Ovary (tissue), 9 donors: ENCODE measurements around the gene RBBP5. TPM values are rescaled to one million over a fixed set of nuclear protein-coding genes. Genes with fewer than 3 reads are reported as not detected.

Source experiments
- DNase-seq, 5 donors: peaks; one replicate each; pipeline ENCODE4 v3.0.0-alpha.2; 2019 to 2020
- H3K27ac ChIP-seq, 2 donors: fragments of 200-600 bp; one replicate each; pipeline versions ENCODE4 v1.5.1 to v1.8.0; 2019 to 2022
- H3K27me3 ChIP-seq: fragments of 200-600 bp; one replicate; pipeline ENCODE4 v1.8.0; 2022
- H3K36me3 ChIP-seq: fragments of 200-600 bp; sonication (generic); one replicate; pipeline ENCODE4 v1.5.1; 2019
- H3K4me1 ChIP-seq: one replicate; pipeline ENCODE4 v1.8.1; 2013; ENCODE audit warnings: mild to moderate bottlenecking, moderate library complexity; ENCODE audit not compliant: insufficient read depth
- H3K4me3 ChIP-seq: fragments of 200-600 bp; sonication (generic); one replicate; pipeline ENCODE4 v1.5.1; 2017
- H3K9me3 ChIP-seq, 2 donors: fragments of 200-600 bp in 1 of 2; sonication (generic) in 1 of 2; one replicate each; pipeline versions ENCODE4 v1.5.1 to v1.8.1; 2013 to 2019; ENCODE audit warnings: mild to moderate bottlenecking in 1 of 2, moderate library complexity in 1 of 2
- CTCF ChIP-seq, 3 donors: fragments of 450-650 bp in 2 of 3; fragments of 200-600 bp in 1 of 3; IDR thresholded peaks; one replicate each; pipeline versions ENCODE4 v1.5.1 to v1.8.0; 2016 to 2022; ENCODE audit warnings: antibody characterized with exemption in 3 of 3, mild to moderate bottlenecking in 1 of 3
- EP300 ChIP-seq: sonication (generic); formaldehyde crosslinking; IDR thresholded peaks from one replicate; pipeline ENCODE4 v1.6.1; 2017; ENCODE audit warnings: antibody characterized with exemption
- POLR2A ChIP-seq: fragments of 450-650 bp; IDR thresholded peaks from one replicate; pipeline ENCODE4 v1.6.1; 2017; ENCODE audit warnings: antibody characterized with exemption, mild to moderate bottlenecking, moderate library complexity
- WGBS, 3 donors: extraction: QIAGEN DNeasy Blood & Tissue Kit in 1 of 3; methylation state at CpG; one replicate each; pipeline versions ENCODE4 v1.1.5 to v1.1.7; 2013 to 2017; 5-methylcytosine and 5-hydroxymethylcytosine counted together
- intact Hi-C, 4 donors: fragments of 100-400 bp; cut with DNase I; formaldehyde crosslinking; loops; one replicate each; pipeline versions ENCODE4 v1.11.0 to v1.15.1; 2022 to 2023
- polyA plus RNA-seq, 2 donors: library from polyadenylated mRNA; stranded (reverse); fragments of 200-250 nt in 1 of 2; fragments of 350-450 nt in 1 of 2; fragmentation: Illumina TruSeq in 1 of 2; extraction: RNeasy Lipid Tissue Mini Kit (QIAGEN cat#74804) in 1 of 2; gene quantifications; one replicate each; pipeline ENCODE4 v1.2.3, GENCODE V29; 2013 to 2014
- total RNA-seq, 7 donors: library from RNA; depleted of rRNA in 2 of 7; stranded (reverse); fragments of >200 nt in 2 of 7; fragmentation: NEBNext Ultra II Directional in 3 of 7; extraction: Animal tissue kit (Norgen Biotek cat#: 25700) in 3 of 7; gene quantifications; one replicate each; pipeline versions ENCODE4 v1.1.0 to v1.2.4, GENCODE V29; 2016 to 2023
- donor health status: DM: no; HTN: no; CAD: no; lungs with moderate emphysema.
- donor health status: DM: no; HTN: no; CAD: no.
- donor health status: Bipolar disorder and iron deficiency.
- donor health status: DM: yes; HTN: yes; CAD: no.
- donor health status: DM: no; HTN: no; CAD: no.
- donor health status: DM: yes; HTN: yes; CAD: no.

Gene RBBP5
- total and polyA plus RNA-seq, 9 donors, result 6.8 to 19.1 (median 15.1) TPM

GRCh38 chr1:205137901-205138300 is 16.1 kb upstream of the RBBP5 start:
- Histone ChIP-seq H3K27ac (no peak overlapping the region), H3K36me3 (no peaks in the 10 kb centered on the region), H3K27me3 (no peaks in the 10 kb centered on the region), H3K4me3 (no peak overlapping the region), H3K9me3 (no peaks in the 10 kb centered on the region), H3K4me1 (peaks cover 3% of the 10 kb centered on the region)
- 73 to 86% (median 81%) methylated on average over 3 of the region's 3 CpGs for WGBS, 3 donors
- no peak for DNase-seq
- intact Hi-C loops, result no loop called here
- TF ChIP-seq POLR2A, result no peak
- TF ChIP-seq EP300, result no peak
- TF ChIP-seq CTCF (IDR thresholded peaks at IDR 0.05), result no peak

- no peak for DNase-seq
- 44 to 74% (median 68%) methylated on average over 1 of the region's 1 CpG for WGBS, 3 donors
- intact Hi-C loops, result no loop called here
- Histone ChIP-seq H3K27me3 (no peaks in the 10 kb centered on the region), H3K4me3 (no peak overlapping the region), H3K9me3 (no peaks in the 10 kb centered on the region), H3K4me1 (no peaks in the 10 kb centered on the region), H3K27ac (no peak overlapping the region), H3K36me3 (no peaks in the 10 kb centered on the region)
- no peak for TF ChIP-seq EP300
- TF ChIP-seq POLR2A, result no peak
- TF ChIP-seq CTCF (IDR thresholded peaks at IDR 0.05), result no peak
Measured at GRCh38 chr1:205133287-205133686, 11.5 kb upstream of the RBBP5 start.

GRCh38 chr1:205129447-205130029 is 7.8 kb upstream of the RBBP5 start:
- Histone ChIP-seq H3K27ac (no peak overlapping the region), H3K4me1 (no peaks in the 10 kb centered on the region), H3K36me3 (no peaks in the 10 kb centered on the region), H3K27me3 (no peaks in the 10 kb centered on the region), H3K4me3 (no peak overlapping the region), H3K9me3 (no peaks in the 10 kb centered on the region)
- WGBS, 3 donors, result 77 to 86% (median 79%) methylated on average over 4 of the region's 4 CpGs
- intact Hi-C loops, result loop anchor here in 1 of 4 donors (10.0 kb wide), 1 partner anchor 125 kb away; no protein-coding TSS in a partner anchor
- DNase-seq, result no peak
- TF ChIP-seq EP300, result no peak

GRCh38 chr1:205128050-205128449 is 6.3 kb upstream of the RBBP5 start:
- no peak for DNase-seq
- WGBS, 3 donors, result 87 to 92% (median 90%) methylated on average over 2 of the region's 2 CpGs
- Histone ChIP-seq H3K4me1 (no peaks in the 10 kb centered on the region), H3K9me3 (no peaks in the 10 kb centered on the region), H3K36me3 (no peaks in the 10 kb centered on the region), H3K27ac (no peak overlapping the region), H3K27me3 (no peaks in the 10 kb centered on the region), H3K4me3 (no peak overlapping the region)
- intact Hi-C loops, result loop anchor here in 1 of 4 donors (10.0 kb wide), 1 partner anchor 127 kb away; no protein-coding TSS in a partner anchor
- TF ChIP-seq CTCF (IDR thresholded peaks at IDR 0.05), result no peak
- TF ChIP-seq POLR2A, result no peak
- no peak for TF ChIP-seq EP300

GRCh38 chr1:205127646-205128045 is 5.9 kb upstream of the RBBP5 start:
- Histone ChIP-seq H3K36me3 (no peaks in the 10 kb centered on the region), H3K9me3 (no peaks in the 10 kb centered on the region), H3K27me3 (no peaks in the 10 kb centered on the region), H3K4me1 (peaks cover 2% of the 10 kb centered on the region), H3K27ac (no peak overlapping the region), H3K4me3 (no peak overlapping the region)
- DNase-seq, result no peak
- intact Hi-C loops, result loop anchor here in 1 of 4 donors (10.0 kb wide), 1 partner anchor 127 kb away; no protein-coding TSS in a partner anchor
- TF ChIP-seq CTCF (IDR thresholded peaks at IDR 0.05) (no peak), EP300 (no peak), POLR2A (no peak)
- WGBS, 3 donors, result 86 to 95% (median 90%) methylated on average over 3 of the region's 3 CpGs
